GM19193 (cell line): ENCODE results near the gene ADD2.

Experiments used
- POLR2A ChIP-seq: IDR thresholded peaks from 4 replicates; pipeline ENCODE4 v1.6.1; 2011; ENCODE audit not compliant: insufficient read depth, insufficient read length; ENCODE audit errors: extremely low read depth

ADD2 gene, protein sequence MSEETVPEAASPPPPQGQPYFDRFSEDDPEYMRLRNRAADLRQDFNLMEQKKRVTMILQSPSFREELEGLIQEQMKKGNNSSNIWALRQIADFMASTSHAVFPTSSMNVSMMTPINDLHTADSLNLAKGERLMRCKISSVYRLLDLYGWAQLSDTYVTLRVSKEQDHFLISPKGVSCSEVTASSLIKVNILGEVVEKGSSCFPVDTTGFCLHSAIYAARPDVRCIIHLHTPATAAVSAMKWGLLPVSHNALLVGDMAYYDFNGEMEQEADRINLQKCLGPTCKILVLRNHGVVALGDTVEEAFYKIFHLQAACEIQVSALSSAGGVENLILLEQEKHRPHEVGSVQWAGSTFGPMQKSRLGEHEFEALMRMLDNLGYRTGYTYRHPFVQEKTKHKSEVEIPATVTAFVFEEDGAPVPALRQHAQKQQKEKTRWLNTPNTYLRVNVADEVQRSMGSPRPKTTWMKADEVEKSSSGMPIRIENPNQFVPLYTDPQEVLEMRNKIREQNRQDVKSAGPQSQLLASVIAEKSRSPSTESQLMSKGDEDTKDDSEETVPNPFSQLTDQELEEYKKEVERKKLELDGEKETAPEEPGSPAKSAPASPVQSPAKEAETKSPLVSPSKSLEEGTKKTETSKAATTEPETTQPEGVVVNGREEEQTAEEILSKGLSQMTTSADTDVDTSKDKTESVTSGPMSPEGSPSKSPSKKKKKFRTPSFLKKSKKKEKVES

DNA sequence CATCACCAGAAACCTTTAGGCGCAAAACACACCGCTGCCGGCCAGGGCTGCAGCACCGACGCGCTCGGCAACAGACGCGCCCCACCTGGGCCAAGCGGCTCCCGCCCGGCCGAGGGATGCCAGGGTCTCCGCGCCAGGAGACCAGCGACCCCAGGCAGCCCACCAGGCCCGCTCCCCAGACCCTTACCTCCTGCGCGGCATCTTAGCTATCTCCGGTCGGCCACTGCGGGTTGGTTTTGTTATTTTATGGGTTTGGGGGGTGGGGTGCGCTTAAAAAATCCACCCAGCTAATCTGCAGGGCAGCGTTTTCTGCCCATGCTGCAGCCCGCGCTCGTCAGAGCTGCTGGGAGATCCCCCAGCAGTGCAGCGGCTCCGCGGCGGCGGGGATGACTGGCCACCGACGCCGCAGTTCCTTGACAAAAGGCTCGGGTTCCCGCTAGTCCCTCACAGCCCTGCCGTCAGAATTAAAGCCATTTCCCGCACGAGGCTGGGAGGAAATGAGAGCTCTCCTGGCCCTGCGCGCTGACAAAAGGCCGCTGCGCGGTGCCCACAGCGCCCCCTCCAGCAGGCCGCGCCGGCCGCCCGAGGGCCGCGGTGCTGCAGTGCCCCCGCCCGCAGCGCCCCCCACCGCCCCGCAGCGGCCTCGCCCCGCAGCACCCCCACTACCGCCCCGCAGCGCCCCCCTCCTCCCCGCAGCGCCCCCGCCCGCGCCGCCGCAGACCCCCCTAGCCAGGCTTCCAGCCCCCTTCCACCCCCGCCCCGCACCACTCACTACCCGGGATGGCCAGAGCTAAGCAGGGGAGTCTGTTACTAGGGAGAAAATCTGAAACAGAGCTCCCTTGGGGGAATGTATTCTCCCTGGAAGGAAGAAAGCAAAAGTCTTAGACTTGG lies at the start of gene ADD2:
ADD2 (minus strand) TSS at position 502 of the 891 bp plus-strand sequence. CDS start 61,792 bp downstream, outside the sequence.
- no peak for TF ChIP-seq POLR2A

DNA sequence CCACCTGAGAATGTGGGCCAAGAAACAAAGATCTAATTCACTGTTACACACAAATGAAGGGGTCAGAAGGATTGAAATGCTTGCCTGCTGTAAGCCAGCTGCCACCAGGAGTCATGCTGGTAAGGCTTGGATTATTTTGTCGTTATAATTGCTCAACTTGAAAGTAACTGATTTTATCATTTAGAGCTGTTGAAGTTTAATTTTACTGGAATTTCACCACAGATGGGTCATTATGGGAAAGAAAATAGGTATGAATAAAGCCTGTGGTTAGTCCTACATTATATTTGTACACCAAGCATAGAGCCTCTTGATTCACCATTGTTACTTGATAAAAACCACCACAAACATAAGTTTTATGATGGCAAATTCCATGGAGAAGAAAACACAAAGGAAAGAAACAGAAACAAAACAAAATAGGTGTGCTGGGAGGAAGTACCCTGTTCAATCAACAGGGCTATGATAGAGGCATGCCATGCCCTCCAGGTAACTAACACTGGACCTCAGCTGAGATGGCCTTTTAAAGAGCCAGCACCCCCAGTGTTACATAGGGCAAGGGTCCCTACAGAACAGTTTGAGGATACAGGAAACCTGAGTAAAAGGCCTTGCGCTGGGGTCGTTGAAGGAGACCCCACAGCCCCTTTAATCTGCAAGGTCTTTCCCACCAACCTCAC lies 49.4 kb upstream of the ADD2 start:
- TF ChIP-seq POLR2A, result no peak

DNA sequence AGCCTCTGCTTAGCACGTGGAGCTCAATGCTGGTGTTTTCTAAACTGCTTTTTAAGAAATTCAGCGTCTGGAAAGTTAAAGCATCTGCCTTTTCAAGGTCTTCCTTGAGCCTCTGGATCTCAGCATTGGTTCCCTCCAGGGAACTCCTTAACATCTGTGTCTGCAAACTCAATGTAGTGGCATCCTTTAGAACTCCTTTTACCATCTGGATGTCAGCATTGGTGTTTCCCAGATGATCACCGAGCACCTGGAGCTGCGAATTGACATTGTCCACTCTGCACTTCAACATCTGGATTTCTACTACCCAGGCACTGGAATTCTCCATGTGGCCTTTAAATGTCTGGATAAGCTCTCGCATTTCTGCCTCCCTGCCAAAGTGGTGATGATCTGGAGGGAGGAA lies 48.7 kb upstream of the ADD2 start:
- TF ChIP-seq POLR2A, result no peak

DNA sequence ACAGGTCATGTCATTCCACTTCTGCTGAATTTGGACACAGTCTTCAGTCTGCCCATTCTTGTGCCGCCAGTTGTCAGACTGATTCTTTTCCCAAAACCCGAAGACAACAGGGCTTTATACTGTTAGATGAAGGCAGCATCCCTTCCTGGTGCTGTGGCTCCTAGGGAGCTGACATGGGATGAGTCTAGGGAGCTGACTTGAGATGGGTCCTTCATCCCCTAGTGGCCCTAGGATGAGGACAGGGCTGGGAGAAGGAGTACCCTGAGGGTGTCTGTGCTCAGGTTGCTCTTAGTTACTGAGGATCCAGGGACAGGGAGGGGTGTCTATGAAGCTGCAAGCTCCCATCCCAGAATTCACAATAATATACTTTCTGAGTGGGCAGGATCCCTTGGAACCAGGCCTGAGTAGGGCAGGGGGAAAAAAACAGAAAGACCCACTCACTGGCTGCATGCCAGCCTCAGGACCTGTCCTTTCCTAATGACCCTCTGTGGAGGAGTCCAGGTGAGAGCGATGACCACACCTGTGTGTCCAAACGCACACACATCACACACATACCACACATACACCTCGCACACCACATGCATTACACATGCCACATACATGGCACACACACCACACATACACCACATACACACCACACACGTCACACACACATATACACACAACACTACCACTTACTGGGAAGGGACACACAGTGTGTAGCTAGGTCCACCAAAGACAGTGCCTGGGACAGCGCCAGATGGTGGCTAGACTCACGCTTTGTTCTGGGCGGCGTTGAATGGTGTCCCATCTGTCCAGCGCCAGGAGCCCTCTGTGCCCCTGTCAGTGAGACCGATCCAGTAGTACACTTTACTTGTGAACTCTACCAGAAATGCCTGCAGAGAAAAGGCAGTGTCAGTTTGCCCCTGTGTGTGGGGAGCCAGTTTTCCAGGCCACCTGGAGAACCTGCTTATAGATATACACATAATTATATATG lies 41.3 kb upstream of the ADD2 start:
- no peak for TF ChIP-seq POLR2A

DNA sequence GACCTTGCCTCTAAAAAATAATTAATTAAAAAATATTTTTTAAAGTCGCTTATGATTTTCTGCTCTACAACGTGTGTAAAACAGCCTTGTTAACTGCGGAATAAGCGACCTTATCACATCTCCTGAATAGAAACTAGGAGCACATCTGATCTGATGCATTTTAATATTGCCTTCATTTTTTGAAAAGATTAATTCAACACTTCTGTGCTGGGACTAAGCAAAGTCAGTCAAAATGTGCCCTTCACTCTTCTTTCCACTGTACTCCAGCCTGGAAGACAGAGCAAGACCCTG lies 39.8 kb upstream of the ADD2 start:
- no peak for TF ChIP-seq POLR2A

DNA sequence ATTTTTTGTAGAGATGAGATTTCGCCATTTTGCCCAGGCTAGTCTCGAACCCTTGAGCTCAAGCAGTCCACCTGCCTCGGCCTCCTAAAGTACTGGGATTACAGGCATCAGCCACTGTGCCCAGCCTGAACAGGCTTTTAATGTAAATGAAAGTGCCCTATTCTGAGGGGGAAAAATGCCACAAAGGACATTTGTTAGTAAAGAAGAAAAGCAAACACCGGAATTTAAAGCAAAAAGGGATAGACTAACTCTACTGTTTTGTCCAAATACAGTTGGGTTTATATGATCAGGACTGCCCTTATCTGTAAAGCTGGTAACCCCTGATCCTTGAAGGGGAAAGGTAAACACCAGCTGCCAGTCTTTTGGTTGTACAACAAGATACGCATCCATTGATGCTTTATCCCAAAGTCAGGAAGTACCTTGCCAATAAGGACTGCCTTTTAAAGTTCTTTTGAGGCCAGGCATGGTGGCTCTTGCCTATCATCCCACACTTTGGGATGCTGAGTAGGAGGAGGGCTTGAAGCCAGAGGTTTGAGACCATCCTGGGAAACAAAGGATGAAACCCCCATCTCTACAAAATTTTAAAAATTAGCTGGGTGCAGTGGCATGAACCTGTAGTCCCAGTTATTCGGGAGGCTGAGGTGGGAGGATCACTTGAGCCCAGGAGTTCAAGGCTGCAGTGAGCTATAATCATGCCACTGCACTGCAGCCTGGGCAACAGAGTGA lies 39.3 kb upstream of the ADD2 start:
- TF ChIP-seq POLR2A, result no peak

DNA sequence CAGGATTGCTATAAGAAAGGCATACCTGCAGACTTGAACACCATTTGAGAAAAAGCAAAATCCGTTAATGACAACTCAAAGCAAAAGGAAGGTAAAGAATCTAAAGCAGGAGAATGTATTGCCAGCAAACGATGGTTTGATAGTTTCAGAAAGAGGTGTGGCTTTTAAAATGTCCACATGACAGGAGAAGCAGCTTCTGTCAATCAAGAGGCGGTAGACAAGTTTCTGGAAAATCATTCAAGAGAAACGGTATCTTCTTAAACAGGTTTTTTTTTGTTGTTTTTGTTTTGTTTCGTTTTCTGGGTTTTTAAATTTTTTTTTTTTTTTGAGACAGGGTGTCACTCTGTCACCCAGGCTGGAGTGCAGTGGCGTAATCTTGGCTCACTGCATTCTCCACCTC lies 38.6 kb upstream of the ADD2 start:
- TF ChIP-seq POLR2A, result no peak

DNA sequence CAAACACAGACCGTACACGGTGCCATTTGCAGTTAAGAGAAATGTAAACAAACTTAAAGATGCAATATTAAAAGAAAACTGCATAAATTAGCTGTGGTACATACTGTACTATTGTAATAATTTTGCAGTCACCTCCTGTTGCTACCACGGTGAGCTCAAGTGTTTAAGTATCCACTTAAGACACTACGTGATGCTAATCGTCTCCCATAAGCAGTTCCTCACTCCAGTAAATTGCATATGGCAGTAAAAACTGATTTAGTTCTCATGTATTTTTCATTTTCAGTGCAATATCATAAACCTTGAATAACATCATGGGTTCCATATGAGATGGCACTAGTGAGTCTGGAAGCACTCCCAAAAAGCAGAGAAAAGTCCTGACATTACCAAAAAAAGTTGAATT lies 38.0 kb upstream of the ADD2 start:
- no peak for TF ChIP-seq POLR2A

DNA sequence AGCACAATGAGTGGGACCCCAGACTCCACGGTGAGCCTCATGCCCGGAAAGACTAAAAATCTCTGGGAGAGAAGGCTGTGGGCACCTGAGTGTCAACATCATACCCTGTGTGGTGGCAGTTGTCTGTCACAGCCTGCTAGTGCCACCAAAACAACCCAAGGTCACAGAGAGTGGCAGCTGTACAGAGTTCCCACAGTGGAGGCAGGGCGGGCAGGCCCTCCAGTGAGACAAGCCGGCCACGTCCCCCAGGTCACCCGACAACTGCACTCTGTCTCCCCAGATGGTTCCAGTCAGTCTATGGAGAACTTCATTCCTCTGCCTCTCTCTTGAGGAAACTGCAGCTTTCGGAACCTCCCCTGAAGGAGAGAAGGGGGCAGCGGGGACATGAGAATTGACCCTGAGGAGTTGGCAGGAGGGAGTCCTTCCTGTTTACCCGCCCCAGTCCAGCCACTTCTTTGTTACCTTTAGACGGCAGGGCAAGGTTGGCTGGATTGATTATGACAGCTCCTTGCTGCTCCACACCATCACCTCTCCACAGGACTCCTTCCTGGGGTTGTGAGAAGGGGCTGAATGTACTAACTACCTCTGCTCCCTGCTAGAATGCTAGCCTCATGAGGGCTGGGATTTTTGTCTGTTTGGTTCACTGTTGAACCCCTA lies 33.7 kb upstream of the ADD2 start:
- no peak for TF ChIP-seq POLR2A

DNA sequence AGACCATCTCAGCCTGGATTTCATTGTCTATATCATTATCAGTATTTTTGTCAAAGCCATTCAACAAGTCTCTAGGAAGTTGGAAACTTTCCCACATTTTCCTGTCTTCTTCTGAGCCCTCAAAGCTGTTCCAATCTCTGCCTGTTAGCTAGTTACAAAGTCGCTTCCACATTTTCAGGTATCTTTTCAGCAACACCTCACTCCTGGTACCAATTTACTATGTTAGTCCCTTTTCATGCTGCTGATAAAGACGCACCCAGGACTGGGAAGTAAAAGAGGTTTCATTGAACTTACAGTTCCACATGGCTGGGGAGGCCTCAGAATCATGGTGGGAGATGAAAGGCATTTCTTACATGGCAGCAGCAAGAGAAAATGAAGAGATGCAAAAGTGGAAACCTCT lies 31.7 kb upstream of the ADD2 start:
- TF ChIP-seq POLR2A, result no peak

DNA sequence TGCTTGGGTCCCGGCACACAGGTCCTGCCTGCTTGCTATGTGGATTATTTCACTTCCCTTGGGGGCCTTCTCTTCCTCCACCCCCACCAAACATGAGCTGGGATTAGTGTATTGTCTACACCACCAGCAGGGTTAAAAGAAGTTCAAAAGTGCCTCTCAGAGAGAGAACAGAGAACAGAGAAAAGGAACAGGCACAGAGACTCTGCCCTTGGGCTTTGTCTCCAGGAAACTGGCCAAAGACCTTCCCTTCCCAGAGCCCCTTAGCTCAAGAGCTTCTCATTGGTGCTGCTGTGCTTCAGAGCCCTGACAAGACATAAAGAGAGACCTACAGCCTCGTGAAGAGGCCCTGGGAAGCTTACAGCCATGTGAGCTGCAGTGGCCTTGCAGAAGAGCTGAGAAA lies 29.5 kb upstream of the ADD2 start:
- no peak for TF ChIP-seq POLR2A

DNA sequence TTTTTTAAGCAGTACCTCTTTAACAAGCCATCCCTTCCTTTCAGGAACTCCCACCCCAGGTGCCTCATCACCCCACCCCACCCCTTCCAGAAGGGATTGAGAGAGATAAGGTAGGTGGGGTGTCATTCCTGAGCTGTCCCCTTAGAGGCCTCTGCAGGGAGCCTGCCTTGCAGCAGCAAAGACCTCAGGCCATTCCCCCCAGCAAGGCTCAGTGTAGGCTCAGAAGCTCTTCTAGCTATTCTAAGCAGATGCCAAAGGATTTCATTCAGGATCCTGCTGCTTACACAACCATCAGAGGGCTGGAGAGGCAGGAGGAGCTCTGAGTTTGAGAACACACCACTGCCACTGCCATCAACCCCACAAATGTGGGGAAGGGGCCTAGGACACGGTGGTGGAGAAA lies 28.3 kb upstream of the ADD2 start:
- TF ChIP-seq POLR2A, result no peak
